Activated CD4-positive, alpha-beta T cell treated with anti-CD3 and anti-CD28 coated beads, Interleukin-2, amount 50 U/mL, for 16 hours (primary cell): ENCODE data around the gene HMG20A.

Experiments
- DNase-seq: peaks from one replicate; pipeline ENCODE4 v3.0.0-alpha.2; 2020

HMG20A gene

DNA sequence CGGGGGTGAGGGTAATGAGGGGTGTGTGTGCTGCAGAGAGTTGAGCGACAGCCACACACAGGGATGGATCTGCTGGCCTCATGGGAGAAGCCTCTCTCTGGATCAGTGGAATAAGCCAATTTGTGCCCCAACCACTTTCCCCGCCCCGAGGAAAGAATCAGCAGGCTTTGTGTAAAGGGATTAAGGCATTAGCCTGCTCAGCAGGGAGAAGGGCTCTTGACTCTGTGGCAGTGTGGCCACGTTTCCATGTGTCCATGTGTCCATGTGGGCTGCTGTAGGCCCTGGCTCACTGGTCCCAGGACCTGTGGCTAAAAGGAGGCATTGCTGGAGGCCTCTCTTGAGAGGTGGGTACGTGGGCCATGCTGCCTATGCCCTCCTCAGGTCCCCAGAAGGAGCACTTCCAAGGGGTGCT lies 104.7 kb downstream of the HMG20A start:
- DNase-seq = no peak

DNA sequence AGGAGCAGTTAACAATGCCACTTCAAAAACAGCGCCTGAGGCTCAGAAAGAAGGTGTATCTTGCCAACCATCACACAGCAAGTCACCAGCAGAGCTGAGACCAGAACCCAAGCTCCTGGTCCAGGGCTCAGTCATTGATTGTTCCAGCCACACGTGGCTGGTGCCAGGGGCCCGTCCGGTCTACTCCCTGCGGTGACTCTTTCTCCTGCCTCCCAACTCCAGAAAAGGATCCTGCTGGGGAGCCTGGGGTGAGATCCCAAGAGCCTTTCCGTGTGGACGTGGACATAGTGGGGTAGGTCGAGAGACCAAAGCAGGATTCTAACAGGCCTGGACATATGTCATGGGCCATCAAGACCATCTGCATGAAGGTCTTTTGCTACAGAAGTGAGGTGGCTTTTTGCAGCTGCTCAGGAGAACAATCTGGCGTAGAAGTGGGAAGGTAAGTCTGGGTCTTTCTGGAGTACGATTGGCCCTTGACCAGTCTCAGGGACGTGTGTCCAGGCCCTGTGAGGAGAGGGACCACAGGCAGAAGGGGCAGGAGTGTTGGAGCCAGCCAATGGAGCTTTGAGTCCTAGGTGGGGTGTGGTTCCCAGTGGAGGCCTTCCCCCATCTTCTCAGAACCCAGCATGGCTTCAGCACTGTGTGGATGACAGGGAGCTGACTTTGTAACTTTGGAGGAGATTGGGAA lies 105.4 kb downstream of the HMG20A start:
- no peak for DNase-seq

DNA sequence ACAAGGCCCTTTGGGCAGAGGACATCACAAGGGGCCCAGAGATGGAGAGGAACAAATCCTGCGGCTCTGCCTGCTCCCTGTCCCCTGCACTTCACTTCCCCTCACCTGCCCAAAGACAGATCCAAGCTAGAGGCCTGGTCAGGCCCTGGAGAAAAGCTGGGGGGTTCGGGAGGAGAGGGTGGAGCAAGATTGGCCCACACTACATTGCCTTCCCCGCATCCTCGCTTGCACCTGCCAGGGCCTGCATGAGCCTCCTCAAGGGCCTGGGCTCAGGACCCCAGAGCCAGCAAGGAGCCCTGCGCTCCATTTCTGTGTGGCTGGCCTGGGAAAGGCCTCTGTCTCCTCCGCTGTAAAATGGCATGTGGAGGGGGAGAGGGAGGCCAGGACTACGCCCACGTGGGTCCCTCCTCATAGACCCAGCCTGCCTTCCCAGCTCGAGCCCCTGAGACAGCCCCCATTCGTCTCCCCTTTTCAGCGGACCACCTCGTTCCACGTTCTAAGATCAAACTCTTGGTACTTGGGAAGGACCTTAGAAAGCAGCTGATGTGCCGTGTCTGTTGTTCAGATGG lies 106.0 kb downstream of the HMG20A start:
- no peak for DNase-seq

DNA sequence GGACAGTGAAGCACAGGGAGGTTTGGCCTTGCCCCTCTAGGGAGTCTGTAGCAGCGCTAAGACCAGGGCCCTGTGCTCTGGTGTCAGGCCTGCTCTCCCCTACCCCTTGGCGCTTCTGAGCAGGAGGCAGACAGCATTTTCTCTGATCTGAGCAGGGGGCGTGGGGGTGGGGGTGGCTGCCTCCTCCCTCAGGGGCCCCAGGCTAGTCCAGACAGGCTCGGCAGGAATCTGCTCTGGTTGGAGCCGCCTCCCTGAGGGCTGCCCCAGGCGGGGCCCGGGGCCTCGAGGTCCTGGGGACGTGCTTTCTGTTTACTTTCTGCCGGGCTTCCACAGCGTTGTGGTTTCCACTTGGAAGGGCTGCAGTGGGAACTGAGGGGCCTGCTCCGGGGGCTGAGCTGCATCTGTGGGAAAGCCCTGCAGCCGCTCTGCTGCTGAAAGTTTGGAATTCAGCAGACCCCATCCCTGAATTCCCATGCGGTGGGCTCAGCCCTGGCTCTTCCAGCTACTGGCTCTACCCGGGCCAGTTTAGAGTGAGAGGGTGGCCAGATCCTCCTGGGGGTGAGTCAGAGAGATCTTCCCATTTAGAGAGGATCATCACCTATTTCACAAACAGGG lies 106.6 kb downstream of the HMG20A start:
- DNase-seq = no peak

- DNase-seq = no peak
Measured at GRCh38 chr15:77527831-77528231, 107.1 kb downstream of the HMG20A start.

DNA sequence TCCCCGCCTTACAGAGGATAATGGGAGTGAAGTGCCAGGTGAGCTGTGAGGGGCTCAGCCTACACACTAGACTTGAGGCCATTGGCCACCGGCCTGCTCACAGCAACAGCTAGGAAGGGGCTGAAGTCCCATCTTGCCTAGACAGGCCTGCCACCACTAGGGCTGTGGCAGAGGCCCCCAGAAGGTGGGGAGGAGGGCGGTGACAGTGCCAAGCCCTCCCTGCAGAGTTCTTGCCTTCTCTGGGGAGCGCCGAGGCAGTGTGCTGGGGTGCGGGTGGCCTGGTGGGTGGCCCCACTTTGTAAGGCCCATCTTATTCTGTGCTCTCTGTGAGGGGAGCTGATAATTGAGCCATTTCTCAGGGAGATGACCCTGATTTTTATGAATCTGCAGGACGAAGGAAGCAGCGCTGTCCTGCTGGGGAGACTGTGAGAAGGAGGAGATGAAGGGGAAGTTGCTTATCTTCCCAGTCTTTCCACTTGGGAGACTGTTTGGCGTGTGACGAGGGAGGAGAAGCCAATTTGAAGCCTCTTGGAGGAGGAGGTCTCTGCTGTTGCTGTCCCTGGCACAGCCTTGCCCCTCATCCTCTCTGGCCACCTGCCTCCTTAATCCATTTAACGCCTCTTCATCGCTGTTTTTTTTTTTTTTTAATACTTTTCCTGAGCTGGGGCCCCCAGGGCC lies 107.7 kb downstream of the HMG20A start:
- DNase-seq = no peak

DNA sequence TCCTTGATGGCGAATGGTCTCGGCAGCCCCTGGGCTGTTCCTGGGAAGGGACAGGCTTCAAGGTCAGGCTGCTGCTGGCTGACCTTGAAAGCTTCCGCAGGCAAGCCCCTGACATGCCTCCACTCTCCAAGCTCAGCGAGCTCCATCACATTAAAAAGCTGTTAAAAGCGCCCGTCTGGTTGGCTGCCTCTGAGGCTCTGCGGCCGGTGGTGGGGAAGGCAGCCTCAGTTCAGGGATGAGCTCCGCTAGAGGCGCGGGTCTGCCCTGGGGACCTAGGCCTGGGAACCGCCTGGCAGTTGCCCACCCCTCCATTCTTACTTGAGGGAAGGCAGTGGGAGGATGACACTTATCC lies 108.3 kb downstream of the HMG20A start:
- no peak for DNase-seq

DNA sequence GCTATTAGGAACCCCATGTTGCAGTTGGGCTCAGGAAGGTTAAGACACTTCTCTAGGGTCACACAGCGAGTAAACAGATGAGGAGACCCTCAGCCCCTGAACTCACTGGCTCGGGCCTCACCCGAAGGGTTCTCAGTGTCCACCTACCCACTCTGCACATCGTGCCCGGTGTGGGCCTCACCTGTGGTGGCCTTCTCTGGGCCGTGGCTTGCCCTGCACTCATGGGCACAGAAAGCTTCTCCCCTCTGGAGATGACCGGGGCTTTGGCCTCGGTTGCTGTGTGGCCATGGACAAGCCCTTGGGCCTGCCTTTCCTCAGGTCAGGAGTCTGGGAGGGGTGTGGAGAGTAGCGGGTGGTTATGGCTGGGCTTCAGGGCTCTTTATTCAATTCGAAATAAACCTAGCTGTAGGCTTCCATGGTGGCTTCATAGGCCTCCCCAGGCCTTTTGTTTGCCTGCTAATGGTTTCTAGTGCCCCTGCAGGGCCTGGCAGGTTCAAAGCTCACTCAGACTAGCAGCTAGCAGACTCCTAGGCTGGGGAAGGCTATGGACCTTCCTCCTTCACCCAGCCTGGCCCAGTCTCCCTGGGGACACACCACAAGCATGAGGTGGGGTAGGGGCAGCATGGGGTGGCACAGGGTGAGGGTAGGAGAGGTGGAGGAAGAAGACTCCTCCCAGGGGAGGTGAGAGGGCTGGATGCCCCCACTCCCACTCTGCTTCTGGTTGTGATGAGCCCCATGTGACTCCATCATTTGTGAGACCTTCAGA lies 108.9 kb downstream of the HMG20A start:
- DNase-seq = no peak

DNA sequence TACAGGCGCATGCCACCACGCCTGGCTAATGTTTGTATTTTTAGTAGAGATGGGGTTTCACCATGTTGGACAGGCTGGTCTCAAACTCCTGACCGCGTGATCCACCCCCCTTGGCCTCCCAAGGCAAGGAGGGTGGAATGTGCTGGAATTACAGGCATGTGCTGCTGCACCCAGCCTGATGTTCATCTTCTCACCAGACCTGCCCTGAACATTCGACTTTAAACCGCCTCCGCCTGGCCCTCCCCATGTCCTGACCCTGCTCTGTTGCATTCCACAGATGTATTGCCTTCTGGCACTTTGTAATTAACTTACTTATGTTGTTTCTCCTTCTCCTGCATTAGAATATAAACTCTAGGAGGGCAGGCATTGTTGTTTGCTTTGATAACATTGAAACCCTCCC lies 109.9 kb downstream of the HMG20A start:
- DNase-seq = no peak

- DNase-seq = no peak
Measured at GRCh38 chr15:77531191-77532000, 110.7 kb downstream of the HMG20A start.

- DNase-seq = no peak
Measured at GRCh38 chr15:77532067-77532710, 111.5 kb downstream of the HMG20A start.

DNA sequence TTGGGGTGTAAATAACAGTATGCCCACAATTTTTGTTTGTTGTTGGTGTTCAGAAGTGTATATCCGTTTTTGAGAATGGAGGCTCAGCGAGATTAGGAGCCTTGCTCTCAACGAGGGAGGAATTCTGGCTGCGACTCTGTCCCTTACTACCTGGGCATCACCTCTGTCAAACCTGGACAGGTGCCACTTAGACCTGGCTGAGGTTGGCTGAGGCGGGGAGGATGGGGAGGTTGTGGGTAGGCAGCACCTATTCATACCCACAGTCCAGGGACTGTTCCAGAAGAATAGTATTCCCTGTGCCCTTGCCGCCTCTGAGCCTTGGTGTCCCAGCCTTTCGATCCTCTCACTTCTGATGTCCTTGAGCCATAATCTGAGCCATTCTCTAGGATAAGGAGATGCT lies 112.2 kb downstream of the HMG20A start:
- DNase-seq = no peak

DNA sequence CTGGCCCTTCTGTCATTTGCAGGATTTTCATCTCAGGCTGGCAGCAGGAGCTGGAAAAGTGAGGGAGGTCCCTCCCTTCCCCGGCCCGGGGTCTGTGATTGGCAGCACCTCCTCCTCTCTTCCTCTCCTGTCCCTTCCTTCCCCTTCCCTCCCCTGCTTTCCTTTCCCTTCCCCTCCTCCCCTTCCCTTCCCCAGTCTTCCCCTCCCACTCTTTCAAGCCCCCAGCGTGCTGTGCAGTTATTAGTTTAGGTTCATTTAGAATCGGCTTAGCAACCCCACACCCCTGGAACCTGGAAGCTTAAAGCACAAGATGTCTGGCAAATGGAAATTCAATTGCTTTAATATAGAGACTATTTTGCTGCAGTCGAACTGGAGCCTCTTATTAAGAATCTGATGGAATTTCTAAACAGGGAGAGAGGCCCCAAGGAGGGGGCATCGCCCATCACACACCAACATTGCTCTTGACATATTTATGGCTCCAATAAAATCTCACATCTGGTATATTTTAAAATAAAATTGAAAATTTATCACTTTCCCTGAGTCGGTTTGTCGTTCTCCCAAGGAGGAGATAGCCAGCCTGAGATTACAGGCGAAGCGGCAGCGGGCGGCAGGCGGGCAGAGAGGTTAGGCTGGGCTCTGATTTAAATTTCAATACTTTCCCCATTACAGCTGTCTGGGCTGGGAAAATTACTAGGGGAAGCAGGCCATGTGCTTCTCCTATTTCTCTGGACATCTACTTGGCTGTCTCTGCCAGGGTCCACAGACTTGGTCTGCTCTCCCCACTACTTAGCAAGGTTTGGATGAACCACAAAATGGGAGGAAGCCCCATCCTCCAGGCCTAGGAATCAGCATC lies 113.1 kb downstream of the HMG20A start:
- DNase-seq = no peak
